Activated T-helper 17 cell treated with anti-CD3 and anti-CD28 coated beads, Interleukin-2, amount 50 U/mL, for 72 hours (primary cell): Measurements from ENCODE around the gene CLTB. TPM values are rescaled to one million over a fixed set of nuclear protein-coding genes. Genes with fewer than 3 reads are reported as not detected.
A peak's percentile ranks its signal among the peaks of the same experiment; 100 is the strongest.

Experiments
- ATAC-seq: fragments of 150-1000 bp; cut with Tn5 transposase; replicated peaks from 2 replicates; pipeline ENCODE4 v1.10.0; 2021; ENCODE audit warnings: mild to moderate bottlenecking, moderate library complexity
- H3K27ac Mint-ChIP-seq: one replicate; pipeline ENCODE4 v1.8.0; 2022; ENCODE audit warnings: mixed read lengths
- H3K27me3 Mint-ChIP-seq: one replicate; pipeline ENCODE4 v1.8.0; 2022; ENCODE audit warnings: mixed read lengths
- H3K36me3 Mint-ChIP-seq: one replicate; pipeline ENCODE4 v1.8.0; 2022; ENCODE audit warnings: low read depth, mild to moderate bottlenecking, mixed read lengths
- H3K4me1 Mint-ChIP-seq: one replicate; pipeline ENCODE4 v1.8.0; 2022; ENCODE audit warnings: mixed read lengths
- H3K4me3 Mint-ChIP-seq: one replicate; pipeline ENCODE4 v1.8.0; 2022; ENCODE audit warnings: mild to moderate bottlenecking, mixed read lengths
- H3K9me3 Mint-ChIP-seq: one replicate; pipeline ENCODE4 v1.8.0; 2022; ENCODE audit warnings: mixed read lengths
- total RNA-seq, 2 donors: library from RNA; stranded (reverse); gene quantifications; one replicate each; pipeline ENCODE4 v1.2.3, GENCODE V29; 2022

Gene CLTB
- total RNA-seq, 2 donors from 2014 or later: 22.9 to 56.9 TPM

- Mint-ChIP-seq H3K36me3 (peaks cover 7% of the 10 kb centered on the region), H3K27ac (peak overlapping the region; percentile 25), H3K9me3 (no peaks in the 10 kb centered on the region), H3K27me3 (no peaks in the 10 kb centered on the region), H3K4me1 (no peaks in the 10 kb centered on the region), H3K4me3 (no peak overlapping the region)
- no peak for ATAC-seq
These were observed 15.8 kb downstream of the CLTB start for GRCh38 chr5:176400382-176401156.

DNA sequence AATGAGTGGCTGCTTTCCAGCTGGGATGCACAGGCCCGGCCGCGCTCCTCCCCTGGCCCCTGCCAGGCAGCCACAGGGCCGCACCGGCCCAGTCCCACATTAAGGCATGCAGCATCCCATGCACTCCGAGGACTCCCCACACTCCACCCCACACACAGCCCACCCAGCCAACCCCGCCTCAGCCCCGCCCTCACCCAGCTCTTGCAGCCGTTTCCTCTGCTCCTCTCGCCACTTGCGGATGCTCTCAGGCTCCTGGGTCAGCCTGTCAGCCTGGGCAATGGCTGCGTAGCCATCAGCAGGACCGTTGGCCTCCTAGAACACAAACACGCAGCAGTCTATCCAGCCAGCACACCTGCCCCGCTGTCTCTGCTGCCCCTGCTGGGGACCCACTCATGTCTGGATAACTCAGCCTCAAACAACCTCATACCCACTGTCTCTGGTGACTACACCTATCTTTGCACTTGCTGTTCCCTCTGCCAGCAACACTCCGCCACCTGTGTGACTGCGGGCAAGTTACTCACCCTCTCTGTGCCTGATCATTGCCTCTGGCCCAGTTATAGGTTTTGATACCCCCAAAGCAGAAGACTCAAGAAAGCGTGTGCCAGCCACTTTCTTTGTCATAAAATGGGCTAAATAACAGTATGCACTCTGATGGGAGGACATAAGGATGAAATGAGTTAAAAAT, 18.5 kb downstream of the CLTB start:
- no peak overlapping the region for H3K4me3 Mint-ChIP-seq
- H3K36me3 Mint-ChIP-seq: peaks cover 13% of the 10 kb centered on the region
- H3K27me3 Mint-ChIP-seq: no peaks in the 10 kb centered on the region
- ATAC-seq: no peak
- no peaks in the 10 kb centered on the region for H3K9me3 Mint-ChIP-seq
- no peak overlapping the region for H3K27ac Mint-ChIP-seq
- no peaks in the 10 kb centered on the region for H3K4me1 Mint-ChIP-seq

DNA sequence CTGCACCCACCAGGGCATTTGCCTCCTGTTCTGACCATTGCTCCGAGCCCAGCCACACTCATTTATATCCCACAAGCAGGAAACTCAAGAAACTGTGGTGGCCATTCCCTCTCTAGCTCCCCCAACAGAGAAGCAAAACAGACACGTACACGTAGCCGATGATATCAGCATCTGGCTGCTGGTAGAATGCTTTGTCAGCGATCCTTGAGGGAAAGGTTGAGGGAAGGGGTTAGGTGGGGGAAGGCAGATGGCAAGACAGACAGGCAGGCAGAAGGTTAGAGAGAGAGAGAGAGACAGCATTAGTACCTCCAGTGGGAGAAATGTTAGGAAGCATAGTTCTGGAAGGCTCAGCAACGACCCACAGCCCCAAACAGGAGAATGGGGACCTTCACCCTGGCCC, 20.0 kb downstream of the CLTB start:
- H3K4me3 Mint-ChIP-seq: no peak overlapping the region
- no peaks in the 10 kb centered on the region for H3K4me1 Mint-ChIP-seq
- no peaks in the 10 kb centered on the region for H3K27me3 Mint-ChIP-seq
- H3K27ac Mint-ChIP-seq: peak overlapping the region; percentile 53
- peaks cover 23% of the 10 kb centered on the region for H3K36me3 Mint-ChIP-seq
- no peaks in the 10 kb centered on the region for H3K9me3 Mint-ChIP-seq
- ATAC-seq: no peak

DNA sequence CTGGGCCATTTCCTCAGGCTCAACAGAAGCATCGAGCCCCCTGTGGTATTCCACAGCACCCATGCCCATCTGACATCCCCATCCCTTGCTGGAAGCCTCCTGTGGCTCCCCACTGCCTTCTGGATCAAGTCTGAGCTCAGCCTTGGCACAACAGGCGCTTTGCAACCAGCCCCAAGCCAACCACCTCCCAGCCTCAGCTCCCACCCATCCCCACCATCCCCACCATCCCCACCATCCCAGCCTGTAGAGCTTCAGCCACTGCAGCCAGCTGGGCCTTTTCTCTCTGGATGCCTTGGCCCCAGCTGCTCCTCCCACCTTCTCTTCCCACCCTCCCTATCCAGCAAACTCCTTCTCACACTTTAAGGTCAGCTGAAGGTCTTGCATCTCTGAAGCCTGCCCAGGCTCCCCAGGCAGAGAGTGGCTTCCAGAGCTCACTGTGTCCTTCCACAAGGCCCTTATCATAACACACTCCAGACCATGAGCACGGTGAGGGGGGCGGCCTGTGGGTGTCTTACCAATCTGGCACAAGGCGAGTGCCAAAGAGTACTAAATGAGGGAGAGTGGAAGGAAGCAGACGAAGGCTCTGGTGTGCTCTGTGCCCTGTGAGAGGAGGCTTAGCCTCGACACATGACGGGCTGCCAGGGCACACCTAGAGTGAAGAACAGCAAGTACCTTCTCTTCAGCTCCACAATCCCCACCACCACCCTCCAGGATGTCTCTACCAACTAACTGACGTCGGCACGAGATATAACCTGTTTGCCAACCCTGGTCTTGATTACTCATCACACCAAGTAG, 21.3 kb downstream of the CLTB start:
- Mint-ChIP-seq H3K27ac (no peak overlapping the region), H3K36me3 (peaks cover 28% of the 10 kb centered on the region), H3K27me3 (no peaks in the 10 kb centered on the region), H3K4me1 (no peaks in the 10 kb centered on the region), H3K4me3 (no peak overlapping the region), H3K9me3 (no peaks in the 10 kb centered on the region)
- ATAC-seq: no peak

- no peaks in the 10 kb centered on the region for H3K27me3 Mint-ChIP-seq
- no peaks in the 10 kb centered on the region for H3K4me1 Mint-ChIP-seq
- ATAC-seq: no peak
- peaks cover 35% of the 10 kb centered on the region for H3K36me3 Mint-ChIP-seq
- H3K4me3 Mint-ChIP-seq: no peak overlapping the region
- no peak overlapping the region for H3K27ac Mint-ChIP-seq
- no peaks in the 10 kb centered on the region for H3K9me3 Mint-ChIP-seq
These were observed 22.2 kb downstream of the CLTB start for GRCh38 chr5:176394096-176394495.

DNA sequence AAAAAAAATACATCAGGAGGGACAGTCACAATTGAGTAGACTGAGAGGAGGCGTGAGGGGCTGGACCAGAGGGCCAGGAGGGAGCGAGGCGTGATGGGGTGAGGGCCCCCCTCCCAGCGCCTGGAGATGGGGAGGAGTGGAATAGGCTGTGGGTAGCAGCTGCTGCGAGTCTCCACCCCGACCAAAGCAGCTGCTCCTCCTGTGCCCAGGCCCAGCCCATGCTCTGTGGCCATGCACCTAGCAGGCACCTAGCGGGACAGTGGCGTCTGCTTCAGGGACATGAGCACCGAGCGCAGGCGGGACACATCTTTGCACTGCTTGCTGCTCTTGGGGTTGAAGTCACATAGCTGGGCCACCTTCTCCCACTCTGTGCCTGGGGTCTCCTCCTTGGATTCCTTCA, 23.8 kb downstream of the CLTB start:
- peak overlapping the region; percentile 66 for H3K27ac Mint-ChIP-seq
- peaks cover 51% of the 10 kb centered on the region for H3K36me3 Mint-ChIP-seq
- no peaks in the 10 kb centered on the region for H3K4me1 Mint-ChIP-seq
- no peaks in the 10 kb centered on the region for H3K27me3 Mint-ChIP-seq
- H3K9me3 Mint-ChIP-seq: no peaks in the 10 kb centered on the region
- H3K4me3 Mint-ChIP-seq: no peak overlapping the region
- no peak for ATAC-seq

GRCh38 chr5:176391999-176392398, 24.3 kb downstream of the CLTB start:
- ATAC-seq: no peak
- no peaks in the 10 kb centered on the region for H3K9me3 Mint-ChIP-seq
- H3K4me1 Mint-ChIP-seq: no peaks in the 10 kb centered on the region
- H3K27ac Mint-ChIP-seq: peak overlapping the region; percentile 38
- H3K36me3 Mint-ChIP-seq: peaks cover 56% of the 10 kb centered on the region
- no peaks in the 10 kb centered on the region for H3K27me3 Mint-ChIP-seq
- no peak overlapping the region for H3K4me3 Mint-ChIP-seq

DNA sequence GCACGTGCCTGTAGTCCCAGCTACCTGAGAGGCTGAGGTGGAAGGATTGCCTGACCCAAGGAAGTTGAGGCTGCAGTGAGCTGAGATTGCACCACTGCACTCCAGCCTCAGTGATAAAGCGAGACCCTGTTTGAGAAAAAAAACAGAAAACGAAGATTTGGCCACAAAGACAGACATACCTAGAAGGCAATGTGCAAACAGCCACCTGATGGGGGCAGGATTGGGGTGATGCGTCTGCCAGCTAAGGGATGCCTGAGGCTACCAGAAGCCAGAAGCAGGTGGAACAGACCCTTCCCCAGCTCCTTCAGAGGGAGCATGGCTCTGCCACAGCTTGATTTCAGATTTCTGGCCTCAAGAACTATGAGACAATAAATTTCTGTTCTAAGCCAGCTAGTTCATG, 24.9 kb downstream of the CLTB start:
- Mint-ChIP-seq H3K9me3 (no peaks in the 10 kb centered on the region), H3K36me3 (peaks cover 61% of the 10 kb centered on the region), H3K4me3 (no peak overlapping the region), H3K27me3 (no peaks in the 10 kb centered on the region), H3K27ac (peak overlapping the region; percentile 38), H3K4me1 (peaks cover 5% of the 10 kb centered on the region)
- ATAC-seq: no peak

- Mint-ChIP-seq H3K4me3 (peak overlapping the region; percentile 98), H3K4me1 (peaks cover 14% of the 10 kb centered on the region), H3K27me3 (no peaks in the 10 kb centered on the region), H3K36me3 (peaks cover 82% of the 10 kb centered on the region), H3K27ac (peak overlapping the region; percentile 99), H3K9me3 (no peaks in the 10 kb centered on the region)
- ATAC-seq: peak; percentile 50
These were observed 26.9 kb downstream of the CLTB start for GRCh38 chr5:176389135-176390123.

GRCh38 chr5:176388444-176389134, 27.8 kb downstream of the CLTB start, which contains the start of the genes HIGD2A and NOP16:
TSS of gene HIGD2A (plus strand) at chr5:176388751. CDS start at chr5:176388820, 69 bp downstream.
TSS of gene NOP16 (minus strand) at chr5:176388598. CDS start at chr5:176388539, 59 bp downstream.
- ATAC-seq: peak; percentile 92
- Mint-ChIP-seq H3K27me3 (no peaks in the 10 kb centered on the region), H3K27ac (peak within 1 kb of the TSS; percentile 99), H3K4me3 (peak within 1 kb of the TSS; percentile 98), H3K9me3 (no peaks in the 10 kb centered on the region), H3K4me1 (peaks cover 14% of the 10 kb centered on the region), H3K36me3 (peaks cover 89% of the 10 kb centered on the region)

- Mint-ChIP-seq H3K36me3 (peaks cover 89% of the 10 kb centered on the region), H3K27ac (peak overlapping the region; percentile 99), H3K27me3 (no peaks in the 10 kb centered on the region), H3K4me3 (peak overlapping the region; percentile 98), H3K4me1 (peaks cover 14% of the 10 kb centered on the region), H3K9me3 (no peaks in the 10 kb centered on the region)
- no peak for ATAC-seq
These were observed 28.3 kb downstream of the CLTB start for GRCh38 chr5:176388003-176388443.

- Mint-ChIP-seq H3K36me3 (peaks cover 89% of the 10 kb centered on the region), H3K4me3 (peak overlapping the region; percentile 98), H3K27me3 (no peaks in the 10 kb centered on the region), H3K27ac (peak overlapping the region; percentile 99), H3K4me1 (peaks cover 14% of the 10 kb centered on the region), H3K9me3 (no peaks in the 10 kb centered on the region)
- no peak for ATAC-seq
These were observed 28.9 kb downstream of the CLTB start for GRCh38 chr5:176387384-176387925.

GRCh38 chr5:176386491-176386890, 29.8 kb downstream of the CLTB start:
- Mint-ChIP-seq H3K36me3 (peaks cover 88% of the 10 kb centered on the region), H3K4me3 (peak overlapping the region; percentile 98), H3K4me1 (peaks cover 14% of the 10 kb centered on the region), H3K9me3 (no peaks in the 10 kb centered on the region), H3K27me3 (no peaks in the 10 kb centered on the region), H3K27ac (peak overlapping the region; percentile 99)
- no peak for ATAC-seq
